Ascending aorta (tissue), 2 donors: Measurements from ENCODE around the gene RAB40C. TPM values are rescaled to one million over a fixed set of nuclear protein-coding genes. Genes with fewer than 3 reads are reported as not detected.

Experiments
- DNase-seq, 2 donors: peaks; one replicate each; pipeline ENCODE4 v3.0.0-alpha.2; 2019; ENCODE audit warnings: low spot score in 2 of 2
- H3K27ac ChIP-seq, 2 donors: fragments of 200-600 bp; sonication (generic); one replicate each; pipeline ENCODE4 v1.5.1; 2016 to 2017; ENCODE audit warnings: mild to moderate bottlenecking in 1 of 2
- H3K27me3 ChIP-seq: fragments of 200-600 bp; sonication (generic); one replicate; pipeline ENCODE4 v1.5.1; 2017
- H3K36me3 ChIP-seq, 2 donors: fragments of 200-600 bp; sonication (generic); one replicate each; pipeline ENCODE4 v1.5.1; 2016
- H3K4me1 ChIP-seq, 2 donors: fragments of 200-600 bp; sonication (generic); one replicate each; pipeline ENCODE4 v1.5.1; 2016 to 2017; ENCODE audit warnings: mild to moderate bottlenecking in 1 of 2
- H3K4me3 ChIP-seq, 2 donors: fragments of 200-600 bp; sonication (generic); one replicate each; pipeline ENCODE4 v1.5.1; 2016 to 2017; ENCODE audit warnings: mild to moderate bottlenecking in 1 of 2
- H3K9me3 ChIP-seq, 2 donors: fragments of 200-600 bp; sonication (generic); one replicate each; pipeline ENCODE4 v1.5.1; 2016
- CTCF ChIP-seq, 3 experiments: fragments of 200-600 bp in 2 of 3; fragments of 450-650 bp in 1 of 3; sonication (generic) in 2 of 3; IDR thresholded peaks; one replicate each; pipeline ENCODE4 v1.5.1; 2016 to 2019; ENCODE audit warnings: antibody characterized with exemption in 3 of 3, mild to moderate bottlenecking in 1 of 3, moderate library complexity in 1 of 3
- intact Hi-C: fragments of 100-400 bp; cut with DNase I; formaldehyde crosslinking; loops from one replicate; pipeline ENCODE4 v1.15.1; 2023
- total RNA-seq: library from RNA; depleted of rRNA; stranded (reverse); fragments of >200 nt; gene quantifications from one replicate; pipeline ENCODE4 v1.1.0, GENCODE V29; 2016

RAB40C gene
- total RNA-seq, 1 donor from 2014 or later, result 29.8 TPM

GRCh38 chr16:669666-670065, 79.8 kb downstream of the RAB40C start:
- peak overlapping the region in 1 of 2 donors; percentile 98 for H3K4me3 ChIP-seq
- intact Hi-C loops, result loop anchor here (10.0 kb wide), 1 partner anchor 275 kb away; the partner anchor contains the start of gene NME4
- no peak for TF ChIP-seq CTCF (IDR thresholded peaks at IDR 0.05)
- peaks cover 0 to 14% of the 10 kb centered on the region in 2 donors for H3K4me1 ChIP-seq
- H3K36me3 ChIP-seq, result peaks cover 45% of the 10 kb centered on the region in 2 donors
- no peaks in the 10 kb centered on the region for H3K9me3 ChIP-seq
- no peak for DNase-seq
- no peak overlapping the region for H3K27ac ChIP-seq
- no peaks in the 10 kb centered on the region for H3K27me3 ChIP-seq

- Histone ChIP-seq H3K36me3 (peaks cover 45% of the 10 kb centered on the region in 2 donors), H3K27me3 (no peaks in the 10 kb centered on the region), H3K4me1 (peaks cover 0 to 17% of the 10 kb centered on the region in 2 donors), H3K27ac (no peak overlapping the region), H3K9me3 (no peaks in the 10 kb centered on the region), H3K4me3 (no peak overlapping the region)
- no peak for DNase-seq
- TF ChIP-seq CTCF (IDR thresholded peaks at IDR 0.05), result no peak
- intact Hi-C loops, result no loop called here
These were observed 80.9 kb downstream of the RAB40C start for GRCh38 chr16:670485-671352.

GRCh38 chr16:671353-672131, 81.7 kb downstream of the RAB40C start:
- Histone ChIP-seq H3K27ac (no peak overlapping the region), H3K4me3 (no peak overlapping the region), H3K4me1 (peaks cover 0 to 20% of the 10 kb centered on the region in 2 donors), H3K27me3 (no peaks in the 10 kb centered on the region), H3K9me3 (no peaks in the 10 kb centered on the region), H3K36me3 (peaks cover 45% of the 10 kb centered on the region in 2 donors)
- intact Hi-C loops, result no loop called here
- TF ChIP-seq CTCF (IDR thresholded peaks at IDR 0.05), result no peak
- DNase-seq, result no peak

GRCh38 chr16:672371-672770, 82.5 kb downstream of the RAB40C start:
- no peak overlapping the region for H3K27ac ChIP-seq
- H3K27me3 ChIP-seq, result no peaks in the 10 kb centered on the region
- no peaks in the 10 kb centered on the region for H3K9me3 ChIP-seq
- peaks cover 0 to 17% of the 10 kb centered on the region in 2 donors for H3K4me1 ChIP-seq
- no peak for TF ChIP-seq CTCF (IDR thresholded peaks at IDR 0.05)
- DNase-seq, result no peak
- H3K4me3 ChIP-seq, result no peak overlapping the region
- H3K36me3 ChIP-seq, result peaks cover 45% of the 10 kb centered on the region in 2 donors
- intact Hi-C loops, result no loop called here

GRCh38 chr16:672851-673250, 83.0 kb downstream of the RAB40C start:
- intact Hi-C loops, result no loop called here
- peaks cover 45% of the 10 kb centered on the region in 2 donors for H3K36me3 ChIP-seq
- H3K4me3 ChIP-seq, result no peak overlapping the region
- TF ChIP-seq CTCF (IDR thresholded peaks at IDR 0.05), result no peak
- no peaks in the 10 kb centered on the region for H3K9me3 ChIP-seq
- no peaks in the 10 kb centered on the region for H3K27me3 ChIP-seq
- H3K27ac ChIP-seq, result no peak overlapping the region
- peaks cover 0 to 15% of the 10 kb centered on the region in 2 donors for H3K4me1 ChIP-seq
- DNase-seq, result no peak
